Gastrocnemius medialis (tissue), 4 donors: ENCODE measurements around the gene SMARCA2.

ENCODE experiments used
- CTCF ChIP-seq, 5 experiments: fragments of 450-650 bp in 3 of 5; fragments of 200-600 bp in 2 of 5; sonication (generic) in 2 of 5; IDR thresholded peaks in 4 of 5; conservative IDR thresholded peaks in 1 of 5; 1 replicate in 4 of 5; 2 replicates in 1 of 5; pipeline ENCODE4 v1.5.1; 2016 to 2019; ENCODE audit warnings: antibody characterized with exemption in 5 of 5, mild to moderate bottlenecking in 3 of 5, moderate library complexity in 3 of 5
- POLR2A ChIP-seq, 2 donors: fragments of 450-650 bp; IDR thresholded peaks; one replicate each; pipeline ENCODE4 v1.6.1; 2017; ENCODE audit warnings: antibody characterized with exemption in 2 of 2, mild to moderate bottlenecking in 2 of 2, moderate library complexity in 2 of 2

GRCh38 chr9:2214707-2215106 lies 199.6 kb downstream of the SMARCA2 start:
- TF ChIP-seq CTCF (IDR thresholded peaks at IDR 0.05 in 4 of 5, conservative IDR thresholded peaks at IDR 0.05 in 1 of 5) (no peak), POLR2A (IDR thresholded peaks at IDR 0.05) (no peak)
